Panc1 (cell line): Measurements from ENCODE around the gene CDCA7L. TPM values are rescaled to one million over a fixed set of nuclear protein-coding genes. Genes with fewer than 3 reads are reported as not detected.

Experiments used
- ATAC-seq: fragments of 200-7000 bp; cut with Tn5 transposase; 2 replicates; pipeline ENCODE4 v1.9.1; 2020; ENCODE audit warnings: mild to moderate bottlenecking, moderate library complexity
- BruUV-seq: library from RNA; stranded (reverse); fragments of 400-500 nt; replicated peaks from 2 replicates; lab custom pipeline; 2021; lab: Mats Ljungman, UMichigan
- CTCF ChIA-PET: fragments of 300-600 bp; sonication (Branson Sonifier 250); formaldehyde crosslinking; loops from one replicate; lab custom pipeline; 2022; ENCODE audit warnings: antibody characterized with exemption; lab: Charles Lee
- POLR2A ChIA-PET: fragments of 300-600 bp; sonication (Branson Sonifier 250); formaldehyde crosslinking; loops from one replicate; lab custom pipeline; 2022; ENCODE audit warnings: antibody characterized with exemption; lab: Charles Lee
- DNase-seq: peaks from one replicate; pipeline ENCODE4 v3.0.0-alpha.2; 2010; ENCODE audit warnings: low read depth, low spot score
- H3K27ac ChIP-seq: 2 replicates; pipeline ENCODE4 v1.5.1; 2011; ENCODE audit warnings: mild to moderate bottlenecking, low read length, inconsistent platforms
- H3K27me3 ChIP-seq: fragments of 200-500 bp; sonication (Bioruptor generic); 2 replicates; pipeline ENCODE4 v1.6.0; 2014; ENCODE audit warnings: low read length, inconsistent platforms; ENCODE audit not compliant: control insufficient read depth, insufficient read depth
- H3K36me3 ChIP-seq: fragments of 200-500 bp; sonication (Bioruptor generic); 2 replicates; pipeline ENCODE4 v1.5.1; 2014; ENCODE audit warnings: inconsistent platforms, mild to moderate bottlenecking, low read length, moderate library complexity; ENCODE audit not compliant: control insufficient read depth, insufficient read depth
- H3K4me1 ChIP-seq: 2 replicates; pipeline ENCODE4 v1.5.1; 2011; ENCODE audit warnings: inconsistent platforms, mild to moderate bottlenecking, low read length, moderate library complexity; ENCODE audit not compliant: control insufficient read depth, insufficient read depth
- H3K4me3 ChIP-seq, 2 experiments: 2 replicates each; pipeline ENCODE4 v1.5.1; 2011 to 2012; ENCODE audit warnings: low read depth in 2 of 2, low read length in 2 of 2, mild to moderate bottlenecking in 2 of 2, inconsistent platforms in 1 of 2, moderate library complexity in 1 of 2
- H3K9me3 ChIP-seq: fragments of 200-500 bp; sonication (Bioruptor generic); 2 replicates; pipeline ENCODE4 v1.5.1; 2014; ENCODE audit warnings: low read depth, mild to moderate bottlenecking, inconsistent platforms, low read length, moderate library complexity; ENCODE audit not compliant: control insufficient read depth, insufficient read depth
- CTCF ChIP-seq: fragments of 450-650 bp; IDR thresholded peaks from 2 replicates; pipeline ENCODE4 v1.5.1; 2017; ENCODE audit warnings: mild to moderate bottlenecking
- POLR2AphosphoS5 ChIP-seq: IDR thresholded peaks from 2 replicates; pipeline ENCODE4 v1.6.1; 2012; ENCODE audit warnings: mild to moderate bottlenecking, low read depth, low read length, moderate library complexity
- REST ChIP-seq, 2 experiments: IDR thresholded peaks; 2 replicates each; pipeline ENCODE4 v1.6.1; 2011 to 2012; ENCODE audit warnings: low read depth in 2 of 2, control low read depth in 1 of 2, low read length in 1 of 2, mild to moderate bottlenecking in 1 of 2, moderate library complexity in 1 of 2; ENCODE audit not compliant: insufficient read depth in 1 of 2
- SIN3A ChIP-seq: IDR thresholded peaks from 2 replicates; pipeline ENCODE4 v1.6.1; 2012; ENCODE audit warnings: low read depth, mild to moderate bottlenecking, low read length, moderate library complexity, borderline replicate concordance; ENCODE audit not compliant: insufficient read depth
- TCF7L2 ChIP-seq: IDR thresholded peaks from 2 replicates; pipeline ENCODE4 v1.6.1; 2011; ENCODE audit warnings: mild to moderate bottlenecking, low read depth, low read length, inconsistent platforms
- in situ Hi-C: cut with HindIII; loops from 2 replicates; pipeline ENCODE4 v1.10.0; 2016; ENCODE audit warnings: low sequenced_read_pairs, low pct_unique_long_range_greater_than_20kb
- intact Hi-C: fragments of 100-400 bp; cut with micrococcal nuclease; formaldehyde crosslinking; loops from one replicate; pipeline ENCODE4 v1.10.0; 2022; ENCODE audit not compliant: unreplicated experiment
- total RNA-seq: library from RNA; stranded (reverse); gene quantifications from one replicate; pipeline ENCODE4 v1.2.1, GENCODE V29; 2021; ENCODE audit not compliant: unreplicated experiment

CDCA7L gene
- total RNA-seq, 1 experiment from 2014 or later: 46.1 TPM

GRCh38 chr7:21893401-21893800, 52.3 kb downstream of the CDCA7L start:
- CTCF ChIA-PET: no interaction called here
- DNase-seq (no peak), ATAC-seq (no peak)

DNA sequence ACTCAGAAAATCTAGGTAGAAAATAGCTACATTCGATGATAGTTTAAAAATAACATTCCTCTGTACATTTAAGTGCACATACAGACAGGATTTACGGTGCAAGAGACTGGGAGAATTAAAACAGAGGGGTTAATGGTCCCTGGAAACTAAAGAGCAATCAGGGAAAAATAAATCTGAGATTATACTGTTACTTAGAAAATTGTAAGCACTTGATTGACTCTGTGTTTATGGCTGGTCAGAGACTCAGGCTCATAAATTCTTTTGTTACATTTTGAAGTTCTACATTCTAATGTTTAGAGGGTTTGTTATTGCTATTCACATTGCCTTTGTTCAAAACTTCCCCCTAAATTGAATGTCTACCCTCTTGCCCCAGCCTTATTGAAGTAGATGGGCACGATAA, 54.4 kb downstream of the CDCA7L start:
- H3K36me3 ChIP-seq: no peaks in the 10 kb centered on the region
- H3K27me3 ChIP-seq: no peaks in the 10 kb centered on the region
- ChIA-PET POLR2A (no interaction called here), CTCF (no interaction called here)
- H3K9me3 ChIP-seq: no peaks in the 10 kb centered on the region
- in situ Hi-C loops: no loop called here
- intact Hi-C loops: no loop called here
- ATAC-seq: no peak
- BruUV-seq: no TSS peak
- H3K27ac ChIP-seq: no peak overlapping the region
- no peak for TF ChIP-seq TCF7L2
- TF ChIP-seq REST (IDR thresholded peaks at IDR 0.05; ENCODE audit: insufficient read depth in 1 of 2, low read depth in 2 of 2, low read length in 1 of 2): no peak
- TF ChIP-seq POLR2AphosphoS5: no peak
- TF ChIP-seq SIN3A: no peak
- TF ChIP-seq CTCF: no peak
- no peaks in the 10 kb centered on the region for H3K4me1 ChIP-seq
- DNase-seq: no peak
- no peak overlapping the region for H3K4me3 ChIP-seq

More at GRCh38 chr7:21893401-21893800, 52.3 kb downstream of the CDCA7L start:
- BruUV-seq: no TSS peak
- no peak overlapping the region for H3K4me3 ChIP-seq
- intact Hi-C loops (no loop called here), in situ Hi-C loops (no loop called here)
- H3K27me3 ChIP-seq: no peaks in the 10 kb centered on the region
- POLR2A ChIA-PET: interaction anchor here (0.6 kb wide), 1 partner anchor 25 kb away, joined by 15 read pairs; no protein-coding TSS in a partner anchor
- H3K9me3 ChIP-seq: no peaks in the 10 kb centered on the region
- no peaks in the 10 kb centered on the region for H3K4me1 ChIP-seq
- no peaks in the 10 kb centered on the region for H3K36me3 ChIP-seq
- H3K27ac ChIP-seq: no peak overlapping the region
- no peak for TF ChIP-seq CTCF
- no peak for TF ChIP-seq POLR2AphosphoS5
- TF ChIP-seq TCF7L2: no peak
- TF ChIP-seq REST (IDR thresholded peaks at IDR 0.05; ENCODE audit: insufficient read depth in 1 of 2, low read depth in 2 of 2, low read length in 1 of 2): no peak
- no peak for TF ChIP-seq SIN3A
